ENCODE measurements around the gene GRM1. TPM values are rescaled to one million over a fixed set of nuclear protein-coding genes. Genes with fewer than 3 reads are reported as not detected.
A peak's percentile ranks its signal among the peaks of the same experiment; 100 is the strongest.

Gene GRM1
- total RNA-seq, 4 donors from 2014 or later, result 0.13 TPM; not detected in 3

GRCh38 chr6:146305092-146305491 lies 276.2 kb downstream of the GRM1 start:
- no peak for TF ChIP-seq CTCF (IDR thresholded peaks at IDR 0.05)
- TF ChIP-seq POLR2AphosphoS5 (IDR thresholded peaks at IDR 0.05), result no peak
- no peak for TF ChIP-seq POLR2A (IDR thresholded peaks at IDR 0.05)
- TF ChIP-seq EP300 (IDR thresholded peaks at IDR 0.05), result no peak
- H3K27ac ChIP-seq, result no peak overlapping the region
- H3K36me3 ChIP-seq, result no peaks in the 10 kb centered on the region
- no peaks in the 10 kb centered on the region for H3K4me1 ChIP-seq
- H3K4me3 ChIP-seq, result no peak overlapping the region
- peak; percentile 31 for ATAC-seq
- H3K9me3 ChIP-seq, result no peaks in the 10 kb centered on the region
- H3K27me3 ChIP-seq, result no peaks in the 10 kb centered on the region
- WGBS, 2 donors (ENCODE audit: low coverage in 1 of 2), result 0 to 8% methylated on average over 1 of the region's 1 CpG

- H3K27ac ChIP-seq, result no peak overlapping the region
- no peak for TF ChIP-seq CTCF (IDR thresholded peaks at IDR 0.05)
- TF ChIP-seq EP300 (IDR thresholded peaks at IDR 0.05), result no peak
- TF ChIP-seq POLR2AphosphoS5 (IDR thresholded peaks at IDR 0.05), result no peak
- no peak for TF ChIP-seq POLR2A (IDR thresholded peaks at IDR 0.05)
- H3K27me3 ChIP-seq, result no peaks in the 10 kb centered on the region
- ATAC-seq, result no peak
- no peak overlapping the region for H3K4me3 ChIP-seq
- 74 to 86% methylated on average over 3 of the region's 3 CpGs for WGBS, 2 donors (ENCODE audit: low coverage in 1 of 2)
- no peaks in the 10 kb centered on the region for H3K4me1 ChIP-seq
- no peaks in the 10 kb centered on the region for H3K9me3 ChIP-seq
- H3K36me3 ChIP-seq, result no peaks in the 10 kb centered on the region
Measured at GRCh38 chr6:146305951-146306350, 277.1 kb downstream of the GRM1 start.

GRCh38 chr6:146310628-146311027 lies 281.8 kb downstream of the GRM1 start:
- ATAC-seq, result no peak
- H3K36me3 ChIP-seq, result no peaks in the 10 kb centered on the region
- no peaks in the 10 kb centered on the region for H3K4me1 ChIP-seq
- no peaks in the 10 kb centered on the region for H3K9me3 ChIP-seq
- WGBS, 2 donors (ENCODE audit: low coverage in 1 of 2), result 74 to 94% methylated on average over 2 of the region's 2 CpGs
- H3K27ac ChIP-seq, result no peak overlapping the region
- H3K27me3 ChIP-seq, result no peaks in the 10 kb centered on the region
- H3K4me3 ChIP-seq, result no peak overlapping the region
- TF ChIP-seq EP300 (IDR thresholded peaks at IDR 0.05) (no peak), POLR2A (IDR thresholded peaks at IDR 0.05) (no peak), CTCF (IDR thresholded peaks at IDR 0.05) (no peak), POLR2AphosphoS5 (IDR thresholded peaks at IDR 0.05) (no peak)

- Histone ChIP-seq H3K27me3 (no peaks in the 10 kb centered on the region), H3K4me1 (no peaks in the 10 kb centered on the region), H3K27ac (no peak overlapping the region), H3K4me3 (no peak overlapping the region), H3K36me3 (no peaks in the 10 kb centered on the region), H3K9me3 (no peaks in the 10 kb centered on the region)
- WGBS, 2 donors (ENCODE audit: low coverage in 1 of 2), result 79 to 83% methylated on average over 2 of the region's 2 CpGs
- no peak for TF ChIP-seq POLR2AphosphoS5 (IDR thresholded peaks at IDR 0.05)
- TF ChIP-seq EP300 (IDR thresholded peaks at IDR 0.05), result no peak
- no peak for TF ChIP-seq CTCF (IDR thresholded peaks at IDR 0.05)
- no peak for TF ChIP-seq POLR2A (IDR thresholded peaks at IDR 0.05)
- ATAC-seq, result no peak
Measured at GRCh38 chr6:146311079-146311478, 282.2 kb downstream of the GRM1 start.

GRCh38 chr6:146312608-146313007 lies 283.7 kb downstream of the GRM1 start:
- H3K36me3 ChIP-seq, result no peaks in the 10 kb centered on the region
- H3K27ac ChIP-seq, result no peak overlapping the region
- WGBS, 2 donors (ENCODE audit: low coverage in 1 of 2), result 87 to 93% methylated on average over 2 of the region's 2 CpGs
- H3K4me3 ChIP-seq, result no peak overlapping the region
- ATAC-seq, result no peak
- TF ChIP-seq POLR2A (IDR thresholded peaks at IDR 0.05), result no peak
- no peak for TF ChIP-seq POLR2AphosphoS5 (IDR thresholded peaks at IDR 0.05)
- no peak for TF ChIP-seq CTCF (IDR thresholded peaks at IDR 0.05)
- TF ChIP-seq EP300 (IDR thresholded peaks at IDR 0.05), result no peak
- no peaks in the 10 kb centered on the region for H3K9me3 ChIP-seq
- no peaks in the 10 kb centered on the region for H3K4me1 ChIP-seq
- no peaks in the 10 kb centered on the region for H3K27me3 ChIP-seq
